Gastrocnemius medialis (tissue), 4 donors: ENCODE results near the gene SLC30A10. TPM values are rescaled to one million over a fixed set of nuclear protein-coding genes. Genes with fewer than 3 reads are reported as not detected.

Experiments used
- ATAC-seq, 2 donors: fragments of 150-250 bp; one replicate each; pipeline ENCODE4 v1.9.1; 2016
- DNase-seq, 2 donors: peaks; one replicate each; pipeline ENCODE4 v3.0.0-alpha.2; 2019
- H3K27ac ChIP-seq, 4 donors: fragments of 200-600 bp; sonication (generic); 1 replicate in 1 of 4; 2 replicates in 3 of 4; pipeline ENCODE4 v1.5.1; 2016 to 2018; ENCODE audit warnings: mild to moderate bottlenecking in 2 of 4, moderate library complexity in 1 of 4
- H3K27me3 ChIP-seq, 3 donors: fragments of 200-600 bp; sonication (generic) in 2 of 3; 1 replicate in 1 of 3; 2 replicates in 2 of 3; pipeline versions ENCODE4 v1.5.1 to v1.6.0; 2016 to 2019; ENCODE audit warnings: mild to moderate bottlenecking in 1 of 3, moderate library complexity in 1 of 3
- H3K36me3 ChIP-seq, 2 donors: fragments of 200-600 bp; sonication (generic) in 1 of 2; one replicate each; pipeline ENCODE4 v1.5.1; 2017 to 2018
- H3K4me1 ChIP-seq, 2 donors: fragments of 200-600 bp; sonication (generic) in 1 of 2; one replicate each; pipeline ENCODE4 v1.5.1; 2016 to 2017; ENCODE audit warnings: mild to moderate bottlenecking in 2 of 2
- H3K4me3 ChIP-seq, 4 donors: fragments of 200-600 bp; sonication (generic) in 3 of 4; 1 replicate in 1 of 4; 2 replicates in 3 of 4; pipeline ENCODE4 v1.5.1; 2016 to 2019; ENCODE audit warnings: mild to moderate bottlenecking in 2 of 4
- H3K9me3 ChIP-seq, 3 donors: fragments of 200-600 bp; sonication (generic) in 2 of 3; 1 replicate in 1 of 3; 2 replicates in 2 of 3; pipeline ENCODE4 v1.5.1; 2016 to 2019
- CTCF ChIP-seq, 5 experiments: fragments of 450-650 bp in 3 of 5; fragments of 200-600 bp in 2 of 5; sonication (generic) in 2 of 5; IDR thresholded peaks in 4 of 5; conservative IDR thresholded peaks in 1 of 5; 1 replicate in 4 of 5; 2 replicates in 1 of 5; pipeline ENCODE4 v1.5.1; 2016 to 2019; ENCODE audit warnings: antibody characterized with exemption in 5 of 5, mild to moderate bottlenecking in 3 of 5, moderate library complexity in 3 of 5
- POLR2A ChIP-seq, 2 donors: fragments of 450-650 bp; IDR thresholded peaks; one replicate each; pipeline ENCODE4 v1.6.1; 2017; ENCODE audit warnings: antibody characterized with exemption in 2 of 2, mild to moderate bottlenecking in 2 of 2, moderate library complexity in 2 of 2
- in situ Hi-C, 4 donors: fragments of 200-750 bp; cut with MboI; loops; one replicate each; pipeline versions ENCODE4 v1.15.0 to v1.8.0; 2017; ENCODE audit warnings: low sequenced_read_pairs in 4 of 4
- intact Hi-C: fragments of 100-400 bp; cut with DNase I; formaldehyde crosslinking; loops from one replicate; pipeline ENCODE4 v1.15.1; 2023; ENCODE audit warnings: low total_unique reads
- total RNA-seq, 4 donors: library from RNA; depleted of rRNA; stranded (reverse); fragments of >200 nt; gene quantifications; one replicate each; pipeline versions ENCODE4 v1.1.0 to v1.2.3, GENCODE V29; 2016

The SLC30A10 gene
- total RNA-seq, 4 donors from 2014 or later, result not detected

- H3K27ac ChIP-seq, result no peak overlapping the region
- H3K9me3 ChIP-seq, result no peaks in the 10 kb centered on the region
- TF ChIP-seq CTCF (IDR thresholded peaks at IDR 0.05 in 4 of 5, conservative IDR thresholded peaks at IDR 0.05 in 1 of 5) (no peak), POLR2A (IDR thresholded peaks at IDR 0.05) (no peak)
- no peak overlapping the region for H3K4me3 ChIP-seq
- H3K4me1 ChIP-seq, result no peaks in the 10 kb centered on the region
- in situ Hi-C loops (no loop called here), intact Hi-C loops (no loop called here)
- H3K36me3 ChIP-seq, result peaks cover 0 to 25% of the 10 kb centered on the region in 2 donors
- no peaks in the 10 kb centered on the region for H3K27me3 ChIP-seq
- no peak for ATAC-seq
- DNase-seq, result no peak
Observed at GRCh38 chr1:219965285-219966070, 37.1 kb upstream of the SLC30A10 start.

GRCh38 chr1:219963432-219963831 lies 35.1 kb upstream of the SLC30A10 start:
- no peak overlapping the region for H3K27ac ChIP-seq
- peaks cover 0 to 9% of the 10 kb centered on the region in 2 donors for H3K36me3 ChIP-seq
- H3K27me3 ChIP-seq, result no peaks in the 10 kb centered on the region
- in situ Hi-C loops, result no loop called here
- no peak for TF ChIP-seq CTCF (IDR thresholded peaks at IDR 0.05 in 4 of 5, conservative IDR thresholded peaks at IDR 0.05 in 1 of 5)
- no peak for TF ChIP-seq POLR2A (IDR thresholded peaks at IDR 0.05)
- no peak for DNase-seq
- ATAC-seq, result no peak
- no peaks in the 10 kb centered on the region for H3K9me3 ChIP-seq
- H3K4me3 ChIP-seq, result no peak overlapping the region
- intact Hi-C loops, result no loop called here
- H3K4me1 ChIP-seq, result no peaks in the 10 kb centered on the region

GRCh38 chr1:219961684-219962083 lies 33.3 kb upstream of the SLC30A10 start:
- no peak for TF ChIP-seq CTCF (IDR thresholded peaks at IDR 0.05 in 4 of 5, conservative IDR thresholded peaks at IDR 0.05 in 1 of 5)
- no peak for TF ChIP-seq POLR2A (IDR thresholded peaks at IDR 0.05)
- intact Hi-C loops (no loop called here), in situ Hi-C loops (no loop called here)
- no peaks in the 10 kb centered on the region for H3K36me3 ChIP-seq
- H3K4me1 ChIP-seq, result no peaks in the 10 kb centered on the region
- H3K4me3 ChIP-seq, result no peak overlapping the region
- H3K27ac ChIP-seq, result no peak overlapping the region
- no peaks in the 10 kb centered on the region for H3K9me3 ChIP-seq
- H3K27me3 ChIP-seq, result no peaks in the 10 kb centered on the region
- DNase-seq (no peak), ATAC-seq (no peak)

- no peaks in the 10 kb centered on the region for H3K9me3 ChIP-seq
- H3K36me3 ChIP-seq, result no peaks in the 10 kb centered on the region
- in situ Hi-C loops (no loop called here), intact Hi-C loops (no loop called here)
- no peaks in the 10 kb centered on the region for H3K4me1 ChIP-seq
- TF ChIP-seq CTCF (IDR thresholded peaks at IDR 0.05 in 4 of 5, conservative IDR thresholded peaks at IDR 0.05 in 1 of 5) (no peak), POLR2A (IDR thresholded peaks at IDR 0.05) (no peak)
- no peaks in the 10 kb centered on the region for H3K27me3 ChIP-seq
- H3K27ac ChIP-seq, result no peak overlapping the region
- no peak overlapping the region for H3K4me3 ChIP-seq
- DNase-seq, result no peak
- no peak for ATAC-seq
Observed at GRCh38 chr1:219959540-219960203, 31.3 kb upstream of the SLC30A10 start.
